ENCODE measurements around the gene SEPTIN7. TPM values are rescaled to one million over a fixed set of nuclear protein-coding genes. Genes with fewer than 3 reads are reported as not detected.

Gene SEPTIN7
- total RNA-seq, 1 donor from 2014 or later = 200 TPM

DNA sequence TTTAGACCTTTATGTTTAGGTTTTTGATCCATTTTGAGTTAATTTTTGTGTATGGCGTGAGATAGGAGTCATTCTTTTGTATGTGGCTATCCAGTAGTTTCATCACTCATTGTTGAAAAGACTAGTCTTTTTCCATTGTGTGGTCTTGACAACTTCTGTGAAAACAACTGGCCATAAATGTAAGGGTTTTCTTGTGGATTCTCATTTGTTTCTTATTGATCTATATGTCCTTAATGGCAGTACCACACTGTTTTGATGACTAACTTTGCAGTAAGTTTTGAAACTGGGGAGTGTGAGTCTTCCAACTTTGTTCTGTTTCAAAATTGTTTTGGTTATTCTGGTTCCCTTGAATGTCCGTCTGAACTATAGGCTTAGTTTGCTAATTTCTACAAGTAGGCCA is 16.3 kb downstream of the SEPTIN7 start:
- no peak for DNase-seq (ENCODE audit: extremely low spot score, unreplicated experiment)
- H3K9me3 Mint-ChIP-seq = peaks cover 43% of the 10 kb centered on the region
- peak overlapping the region; percentile 78 for H3K27ac Mint-ChIP-seq
- H3K4me1 Mint-ChIP-seq (ENCODE audit: unreplicated experiment) = peaks cover 3% of the 10 kb centered on the region
- H3K4me3 Mint-ChIP-seq = peak overlapping the region; percentile 5
- peaks cover 59% of the 10 kb centered on the region for H3K36me3 Mint-ChIP-seq
- no peaks in the 10 kb centered on the region for H3K27me3 Mint-ChIP-seq
- no peak for TF ChIP-seq CTCF (conservative IDR thresholded peaks at IDR 0.05)

GRCh38 chr7:35817930-35818329 is 17.1 kb downstream of the SEPTIN7 start:
- no peak overlapping the region for H3K27ac Mint-ChIP-seq
- H3K4me1 Mint-ChIP-seq (ENCODE audit: unreplicated experiment) = peaks cover 3% of the 10 kb centered on the region
- no peak overlapping the region for H3K4me3 Mint-ChIP-seq
- H3K9me3 Mint-ChIP-seq = peaks cover 43% of the 10 kb centered on the region
- TF ChIP-seq CTCF (conservative IDR thresholded peaks at IDR 0.05) = no peak
- peaks cover 62% of the 10 kb centered on the region for H3K36me3 Mint-ChIP-seq
- no peak for DNase-seq (ENCODE audit: extremely low spot score, unreplicated experiment)
- H3K27me3 Mint-ChIP-seq = no peaks in the 10 kb centered on the region

DNA sequence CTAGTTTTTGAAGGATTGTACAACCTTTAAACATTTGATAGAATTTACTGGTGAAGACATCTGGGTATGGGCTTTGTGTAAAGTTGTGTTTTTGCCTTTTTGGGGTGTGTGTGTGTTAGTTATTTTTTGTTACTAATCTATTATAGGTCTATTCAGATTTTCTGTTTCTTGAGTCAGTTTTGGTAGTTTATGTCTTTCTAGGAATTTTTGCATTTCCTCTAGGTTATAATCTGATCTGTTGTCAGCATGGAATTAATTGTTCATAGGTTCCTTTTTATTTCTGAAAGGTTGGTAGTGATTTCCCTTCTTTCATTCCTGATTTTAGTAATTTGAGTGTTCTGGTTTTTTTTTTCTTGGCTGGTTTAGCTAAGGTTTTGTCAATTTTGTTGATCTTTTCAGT is 17.7 kb downstream of the SEPTIN7 start:
- DNase-seq (ENCODE audit: extremely low spot score, unreplicated experiment) = no peak
- peaks cover 62% of the 10 kb centered on the region for H3K36me3 Mint-ChIP-seq
- H3K9me3 Mint-ChIP-seq = peaks cover 47% of the 10 kb centered on the region
- no peak overlapping the region for H3K4me3 Mint-ChIP-seq
- peaks cover 3% of the 10 kb centered on the region for H3K4me1 Mint-ChIP-seq (ENCODE audit: unreplicated experiment)
- no peak overlapping the region for H3K27ac Mint-ChIP-seq
- H3K27me3 Mint-ChIP-seq = no peaks in the 10 kb centered on the region
- no peak for TF ChIP-seq CTCF (conservative IDR thresholded peaks at IDR 0.05)

DNA sequence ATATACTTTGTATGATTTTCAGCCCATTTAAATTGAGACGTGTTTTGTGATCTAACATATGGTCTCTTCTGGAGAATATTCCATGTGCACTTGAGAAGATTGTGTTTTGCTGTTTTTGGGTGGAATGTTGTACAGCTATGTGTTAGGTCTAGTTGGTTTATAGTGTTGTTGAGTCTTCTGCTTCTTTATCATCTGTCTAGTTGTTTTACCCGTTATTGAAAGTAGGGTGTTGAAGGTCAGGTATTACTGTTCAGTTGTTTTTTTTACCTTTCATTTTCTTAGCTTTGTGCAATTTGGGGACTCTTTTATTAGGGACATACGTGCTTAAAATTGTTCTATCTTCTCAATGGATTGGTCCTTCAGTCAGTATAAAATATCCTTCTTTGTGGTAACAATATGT is 18.5 kb downstream of the SEPTIN7 start:
- no peak overlapping the region for H3K27ac Mint-ChIP-seq
- H3K9me3 Mint-ChIP-seq = peaks cover 48% of the 10 kb centered on the region
- H3K36me3 Mint-ChIP-seq = peaks cover 56% of the 10 kb centered on the region
- no peak overlapping the region for H3K4me3 Mint-ChIP-seq
- peaks cover 3% of the 10 kb centered on the region for H3K4me1 Mint-ChIP-seq (ENCODE audit: unreplicated experiment)
- no peak for DNase-seq (ENCODE audit: extremely low spot score, unreplicated experiment)
- H3K27me3 Mint-ChIP-seq = no peaks in the 10 kb centered on the region
- no peak for TF ChIP-seq CTCF (conservative IDR thresholded peaks at IDR 0.05)

DNA sequence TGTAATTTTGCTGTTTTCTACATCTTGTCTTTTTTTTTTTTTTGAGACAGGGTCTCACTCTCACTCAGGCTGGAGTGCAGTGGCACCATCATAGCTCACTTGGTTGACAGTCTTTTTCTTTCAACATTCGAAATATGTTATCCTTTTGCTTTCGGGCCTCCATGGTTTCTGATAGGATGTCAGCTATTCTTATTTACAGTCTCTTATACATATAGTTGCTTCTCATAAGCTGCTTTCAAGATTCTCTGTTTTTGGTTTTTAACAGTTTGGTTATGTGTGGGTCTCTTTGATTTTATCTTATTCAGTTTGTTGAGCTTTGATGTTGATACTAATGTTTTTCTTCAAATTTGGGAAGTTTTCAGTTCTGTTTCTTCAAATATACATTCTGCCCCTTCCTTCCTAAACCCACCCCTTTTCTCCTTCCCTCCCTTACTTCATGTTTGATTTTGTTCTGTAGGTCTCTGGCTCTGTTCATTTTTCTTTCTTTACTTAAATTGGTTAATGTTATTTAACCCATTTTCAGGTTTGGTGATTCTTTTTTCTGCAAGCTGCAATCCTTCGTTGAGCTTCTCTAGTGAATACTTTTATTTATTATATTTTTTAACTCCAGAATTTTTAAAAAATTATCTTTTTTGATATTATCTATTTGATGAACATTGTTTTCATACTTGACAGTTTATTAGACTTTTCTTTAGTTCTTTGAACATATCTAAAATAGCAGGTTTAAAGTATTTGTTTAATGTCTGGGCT is 19.3 kb downstream of the SEPTIN7 start:
- Mint-ChIP-seq H3K4me3 (no peak overlapping the region), H3K27ac (no peak overlapping the region), H3K4me1 (ENCODE audit: unreplicated experiment) (peaks cover 3% of the 10 kb centered on the region), H3K36me3 (peaks cover 51% of the 10 kb centered on the region), H3K9me3 (peaks cover 48% of the 10 kb centered on the region), H3K27me3 (no peaks in the 10 kb centered on the region)
- TF ChIP-seq CTCF (conservative IDR thresholded peaks at IDR 0.05) = no peak
- no peak for DNase-seq (ENCODE audit: extremely low spot score, unreplicated experiment)

All from type B pancreatic cell (in vitro differentiated cells).